ENCODE data around the gene CYB5A.

GRCh38 chr18:74228312-74228711, 63.5 kb downstream of the CYB5A start:
- TF ChIP-seq ZFX (IDR thresholded peaks at IDR 0.05) (no peak), CTCF (conservative IDR thresholded peaks at IDR 0.05) (no peak)
